ENCODE measurements around the gene METTL27.
A peak's percentile ranks its signal among the peaks of the same experiment; 100 is the strongest.
"Not testable (repeated sequence)": the region's sequence is repeated elsewhere in the genome, so short reads cannot be mapped to it uniquely, and the experiment has no call there.

Gene METTL27

DNA sequence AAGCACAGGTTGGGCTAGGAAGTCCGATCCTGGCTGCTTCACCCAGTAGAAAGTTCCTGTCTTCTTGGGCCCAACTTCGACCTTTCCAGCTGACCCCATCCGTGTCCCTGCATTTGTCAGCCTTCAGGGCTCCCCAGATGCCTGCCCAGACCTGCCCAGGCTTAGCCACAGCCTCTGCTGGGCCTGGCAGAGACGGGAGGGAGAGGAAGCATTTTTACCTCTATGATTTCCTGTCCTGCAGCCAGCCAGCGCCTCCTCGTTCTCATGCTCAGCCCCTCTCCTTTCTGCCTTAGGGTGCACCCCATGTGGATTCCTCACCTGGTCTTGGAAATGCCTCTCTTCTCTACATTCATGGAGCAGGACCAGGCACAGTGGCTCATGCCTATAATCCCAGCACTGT lies 3.7 kb downstream of the METTL27 start:
- no peak for DNase-seq (ENCODE audit: low spot score)

DNA sequence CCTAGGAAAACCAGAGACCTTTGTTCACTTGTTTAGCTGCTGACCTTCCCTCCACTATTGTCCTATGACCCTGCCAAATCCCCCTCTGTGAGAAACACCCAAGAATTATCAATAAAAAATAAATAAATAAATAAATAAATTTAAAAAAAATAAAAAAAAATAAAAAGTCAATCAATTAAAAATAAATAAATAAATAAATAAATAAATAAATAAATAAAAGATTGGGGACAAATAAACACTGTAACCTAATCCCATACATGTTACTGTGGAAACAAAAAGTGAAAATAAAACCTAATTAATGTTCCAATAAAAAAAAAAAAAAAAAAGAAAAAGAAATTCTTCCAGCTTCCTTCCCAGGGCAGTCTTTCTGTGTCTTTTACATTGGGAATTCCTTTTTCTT lies 5.1 kb downstream of the METTL27 start:
- DNase-seq (ENCODE audit: low spot score), result not testable (repeated sequence)

DNA sequence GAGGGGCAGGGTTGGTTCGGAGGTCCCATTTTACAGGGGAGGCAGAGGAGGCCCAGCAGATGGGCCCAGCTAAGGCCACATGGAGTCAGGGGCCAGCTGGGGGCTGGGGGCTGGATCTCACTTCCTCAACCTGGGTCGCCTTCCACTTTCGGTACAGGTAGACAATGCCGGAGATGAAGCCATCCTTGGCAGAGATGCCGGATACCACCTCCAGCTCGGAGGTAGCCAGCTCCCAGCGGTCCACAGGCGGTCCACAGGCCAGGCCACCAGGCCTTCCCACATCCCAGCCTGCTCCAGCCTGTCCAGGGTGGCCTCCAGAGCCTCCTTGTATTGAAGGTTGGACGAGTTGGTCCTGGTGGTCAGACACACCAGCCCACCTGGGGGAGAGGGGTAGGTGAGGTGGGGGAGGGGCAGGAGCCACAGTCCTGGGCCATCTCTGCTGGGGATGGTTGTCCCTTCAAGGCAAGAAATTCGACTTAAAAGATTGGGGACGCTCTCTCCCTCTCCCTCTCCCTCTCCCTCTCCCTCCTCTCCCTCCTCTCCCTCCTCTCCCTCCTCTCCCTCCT lies 7.6 kb downstream of the METTL27 start:
- no peak for DNase-seq (ENCODE audit: low spot score)

DNA sequence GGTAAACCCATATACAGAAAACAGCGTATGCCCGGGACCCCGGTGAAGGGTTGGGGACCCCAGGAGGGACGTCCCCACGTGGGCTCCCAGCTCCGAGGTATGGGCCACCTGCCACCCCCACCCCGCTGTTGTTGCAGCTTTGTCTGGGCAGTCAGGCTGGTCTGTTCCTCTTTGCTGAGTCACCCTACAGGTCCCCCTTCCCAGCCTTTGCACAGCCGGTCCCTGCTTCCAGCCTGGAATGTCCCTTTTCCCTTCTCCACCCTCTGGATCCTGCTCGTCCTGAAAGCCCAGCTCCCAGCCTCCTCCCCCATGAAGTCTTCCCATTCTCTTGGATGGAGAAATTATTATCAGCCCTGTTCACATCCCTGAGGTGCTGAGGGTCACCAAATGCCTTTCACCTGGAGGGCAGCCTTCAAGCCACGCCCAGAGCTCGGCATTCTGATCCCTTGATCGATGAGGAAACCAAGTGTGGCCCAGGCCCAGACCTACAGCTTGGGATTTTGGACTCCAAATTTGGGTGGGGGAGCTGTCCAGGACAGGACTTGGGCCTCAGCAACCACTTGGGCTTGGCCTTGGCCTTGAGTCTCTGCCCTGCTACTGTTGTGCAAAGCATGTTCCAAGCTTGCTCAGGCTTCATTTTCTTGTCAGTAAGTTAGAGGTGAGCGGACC lies 8.9 kb downstream of the METTL27 start:
- DNase-seq (ENCODE audit: low spot score), result no peak

DNA sequence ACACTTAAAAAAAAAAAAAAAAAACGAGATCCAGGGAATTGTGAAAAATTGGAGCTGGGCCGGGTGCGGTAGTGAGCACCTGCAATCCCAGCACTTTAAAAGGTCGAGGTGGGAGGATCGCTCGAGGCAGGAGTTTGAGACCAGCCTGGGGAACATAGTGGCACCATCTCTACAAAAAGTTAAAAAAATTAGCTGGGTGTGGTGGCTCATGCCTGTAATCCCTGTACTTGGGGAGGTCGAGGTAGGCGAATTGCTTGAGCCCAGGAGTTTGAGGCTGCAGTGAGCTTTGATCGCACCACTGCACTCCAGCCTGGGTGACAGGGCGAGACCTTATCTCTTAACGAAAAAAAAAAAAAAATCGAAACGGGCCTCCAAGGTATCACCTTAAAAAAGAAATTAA lies 9.5 kb downstream of the METTL27 start:
- DNase-seq (ENCODE audit: low spot score), result no peak

DNA sequence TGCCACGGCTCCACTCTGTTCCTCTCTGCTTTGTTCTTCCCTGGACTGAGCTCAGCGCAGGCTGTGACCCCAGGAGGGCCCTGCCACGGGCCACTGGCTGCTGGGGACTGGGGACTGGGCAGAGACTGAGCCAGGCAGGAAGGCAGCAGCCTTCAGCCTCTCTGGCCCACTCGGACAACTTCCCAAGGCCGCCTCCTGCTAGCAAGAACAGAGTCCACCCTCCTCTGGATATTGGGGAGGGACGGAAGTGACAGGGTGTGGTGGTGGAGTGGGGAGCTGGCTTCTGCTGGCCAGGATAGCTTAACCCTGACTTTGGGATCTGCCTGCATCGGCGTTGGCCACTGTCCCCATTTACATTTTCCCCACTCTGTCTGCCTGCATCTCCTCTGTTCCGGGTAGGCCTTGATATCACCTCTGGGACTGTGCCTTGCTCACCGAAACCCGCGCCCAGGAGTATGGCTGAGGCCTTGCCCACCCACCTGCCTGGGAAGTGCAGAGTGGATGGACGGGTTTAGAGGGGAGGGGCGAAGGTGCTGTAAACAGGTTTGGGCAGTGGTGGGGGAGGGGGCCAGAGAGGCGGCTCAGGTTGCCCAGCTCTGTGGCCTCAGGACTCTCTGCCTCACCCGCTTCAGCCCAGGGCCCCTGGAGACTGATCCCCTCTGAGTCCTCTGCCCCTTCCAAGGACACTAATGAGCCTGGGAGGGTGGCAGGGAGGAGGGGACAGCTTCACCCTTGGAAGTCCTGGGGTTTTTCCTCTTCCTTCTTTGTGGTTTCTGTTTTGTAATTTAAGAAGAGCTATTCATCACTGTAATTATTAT lies 10.3 kb downstream of the METTL27 start:
- no peak for DNase-seq (ENCODE audit: low spot score)

DNA sequence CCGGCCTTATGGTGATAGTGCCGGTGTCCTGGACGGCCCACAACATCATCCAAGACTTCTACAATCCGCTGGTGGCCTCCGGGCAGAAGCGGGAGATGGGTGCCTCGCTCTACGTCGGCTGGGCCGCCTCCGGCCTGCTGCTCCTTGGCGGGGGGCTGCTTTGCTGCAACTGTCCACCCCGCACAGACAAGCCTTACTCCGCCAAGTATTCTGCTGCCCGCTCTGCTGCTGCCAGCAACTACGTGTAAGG lies 10.8 kb downstream of the METTL27 start:
- DNase-seq (ENCODE audit: low spot score), result no peak

DNA sequence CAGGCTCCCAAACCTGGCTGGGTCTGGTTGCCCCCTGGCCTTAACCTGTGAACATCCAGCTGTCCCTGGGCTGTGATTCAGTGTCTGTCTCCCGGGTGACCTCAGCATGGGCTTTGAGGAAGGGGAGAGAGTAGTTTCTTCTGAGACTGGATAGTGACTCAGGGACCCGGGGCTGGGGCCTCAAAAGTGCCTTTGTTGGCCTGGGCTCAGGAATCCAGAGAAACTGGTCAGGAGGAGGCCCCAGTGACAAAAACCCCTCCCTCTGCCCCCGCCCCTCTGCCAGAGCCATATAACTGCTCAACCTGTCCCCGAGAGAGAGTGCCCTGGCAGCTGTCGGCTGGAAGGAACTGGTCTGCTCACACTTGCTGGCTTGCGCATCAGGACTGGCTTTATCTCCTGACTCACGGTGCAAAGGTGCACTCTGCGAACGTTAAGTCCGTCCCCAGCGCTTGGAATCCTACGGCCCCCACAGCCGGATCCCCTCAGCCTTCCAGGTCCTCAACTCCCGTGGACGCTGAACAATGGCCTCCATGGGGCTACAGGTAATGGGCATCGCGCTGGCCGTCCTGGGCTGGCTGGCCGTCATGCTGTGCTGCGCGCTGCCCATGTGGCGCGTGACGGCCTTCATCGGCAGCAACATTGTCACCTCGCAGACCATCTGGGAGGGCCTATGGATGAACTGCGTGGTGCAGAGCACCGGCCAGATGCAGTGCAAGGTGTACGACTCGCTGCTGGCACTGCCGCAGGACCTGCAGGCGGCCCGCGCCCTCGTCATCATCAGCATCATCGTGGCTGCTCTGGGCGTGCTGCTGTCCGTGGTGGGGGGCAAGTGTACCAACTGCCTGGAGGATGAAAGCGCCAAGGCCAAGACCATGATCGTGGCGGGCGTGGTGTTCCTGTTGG lies 11.4 kb downstream of the METTL27 start, which contains the start of gene CLDN4:
Gene CLDN4 (plus strand): TSS at position 316 of the 903 bp plus-strand sequence. CDS start 206 bp downstream, at position 522.
- no peak for DNase-seq (ENCODE audit: low spot score)

DNA sequence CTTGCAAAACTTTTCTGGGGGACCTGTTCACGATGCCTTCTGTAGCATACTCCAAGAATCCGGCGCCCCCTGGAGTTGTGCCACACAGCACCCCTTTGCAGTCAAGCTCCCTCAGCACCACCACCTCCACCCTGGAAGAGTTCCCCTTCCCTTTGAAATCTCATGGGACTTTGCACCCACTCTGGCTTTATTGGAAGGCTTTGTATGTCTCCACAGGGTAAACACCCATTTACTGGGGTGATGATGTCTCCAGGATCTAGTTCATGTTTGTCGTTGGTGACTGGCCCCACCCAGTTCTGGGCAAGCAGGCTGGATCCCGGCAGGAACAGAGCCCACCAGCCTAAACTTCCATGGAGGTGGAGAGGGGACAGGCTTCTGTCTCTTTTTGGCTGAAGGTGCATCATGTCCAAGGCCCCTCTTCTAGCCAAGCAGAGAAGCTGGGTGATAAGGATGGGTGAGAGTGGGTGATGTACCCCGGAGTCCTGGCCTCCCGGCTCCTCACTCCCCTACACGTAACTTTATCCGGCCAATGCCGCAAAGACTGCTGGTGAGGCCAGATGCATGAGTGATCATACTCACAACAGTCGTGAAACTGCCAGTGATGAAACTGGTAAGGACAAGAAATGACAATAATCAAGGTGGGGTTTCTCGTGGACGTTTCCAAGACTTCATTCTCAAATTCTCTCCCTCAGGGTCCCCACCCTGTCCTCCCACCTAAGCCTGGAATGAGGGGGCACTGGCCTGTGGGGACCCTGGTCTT lies 12.2 kb downstream of the METTL27 start:
- DNase-seq (ENCODE audit: low spot score), result no peak

DNA sequence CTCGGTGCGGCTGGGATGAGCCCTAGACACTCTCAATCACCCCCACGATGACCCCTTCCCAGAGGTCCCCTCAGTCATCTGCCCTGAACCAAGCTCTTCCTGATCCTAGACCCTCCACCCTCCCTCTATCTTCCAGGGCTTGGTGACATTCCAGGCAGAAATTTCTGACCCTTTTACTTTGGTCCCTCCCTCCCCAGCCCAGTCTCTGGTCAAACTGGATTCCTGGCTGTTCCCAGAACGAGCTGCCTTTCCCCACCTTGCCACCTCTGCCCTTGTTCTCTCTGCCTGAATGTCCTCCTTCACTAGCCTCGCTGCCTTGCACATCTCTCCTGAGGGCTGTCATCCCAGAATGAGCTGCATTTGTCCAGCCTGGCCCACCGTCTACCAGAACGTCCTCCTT lies 12.8 kb downstream of the METTL27 start:
- DNase-seq (ENCODE audit: low spot score), result no peak

DNA sequence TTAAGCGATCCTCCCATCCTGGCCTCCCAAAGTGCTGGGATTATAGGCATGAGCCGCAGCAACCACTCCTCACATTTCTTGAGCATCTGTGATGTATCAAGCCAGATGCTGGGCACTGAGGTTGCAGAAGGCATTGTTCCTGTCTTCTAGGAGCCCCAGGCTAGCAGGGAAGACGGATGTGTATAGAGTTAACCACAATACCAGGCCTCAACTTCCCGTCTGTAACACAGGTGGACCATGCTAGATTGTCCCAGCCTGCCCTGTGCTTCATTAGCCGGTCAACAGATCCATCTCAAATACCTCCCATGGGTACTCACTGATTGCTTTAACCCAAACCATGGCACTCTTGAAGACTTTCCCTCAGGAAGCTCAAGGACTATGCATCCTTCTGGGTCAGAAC lies 13.3 kb downstream of the METTL27 start:
- DNase-seq (ENCODE audit: low spot score), result no peak

DNA sequence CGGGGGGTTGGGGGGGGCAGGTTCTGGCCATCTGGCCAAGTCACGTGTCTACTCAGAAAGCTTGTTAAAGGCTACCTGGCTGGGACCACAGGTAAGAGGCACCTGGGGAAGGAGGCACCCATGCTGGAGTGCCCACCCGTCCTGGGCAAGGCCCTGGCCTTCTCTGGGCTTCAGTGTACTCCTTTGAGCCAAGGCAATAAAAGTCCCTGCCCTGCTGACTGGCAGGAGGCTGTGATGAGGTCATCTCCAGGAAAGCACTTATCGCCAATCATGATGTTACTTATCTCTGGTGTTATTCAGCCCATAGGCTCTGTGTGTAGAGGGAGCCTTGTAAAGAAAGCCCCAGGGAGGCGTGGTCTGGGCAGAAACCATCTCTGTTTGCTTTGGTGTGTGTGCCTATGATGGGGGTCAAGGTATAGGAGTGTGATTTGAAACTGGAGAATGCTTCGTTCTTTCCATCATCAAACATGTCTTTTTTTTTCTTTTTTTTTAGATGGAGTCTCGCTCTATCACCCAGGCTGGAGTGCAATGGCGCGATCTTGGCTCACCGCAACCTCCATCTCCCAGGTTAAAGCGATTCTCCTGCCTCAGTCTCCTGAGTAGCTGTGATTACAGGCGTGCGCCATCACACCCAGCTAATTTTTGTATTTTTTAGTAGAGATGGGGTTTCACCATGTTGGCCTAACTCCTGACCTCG lies 14.1 kb downstream of the METTL27 start:
- peak; percentile 70 for DNase-seq (ENCODE audit: low spot score)

DNA sequence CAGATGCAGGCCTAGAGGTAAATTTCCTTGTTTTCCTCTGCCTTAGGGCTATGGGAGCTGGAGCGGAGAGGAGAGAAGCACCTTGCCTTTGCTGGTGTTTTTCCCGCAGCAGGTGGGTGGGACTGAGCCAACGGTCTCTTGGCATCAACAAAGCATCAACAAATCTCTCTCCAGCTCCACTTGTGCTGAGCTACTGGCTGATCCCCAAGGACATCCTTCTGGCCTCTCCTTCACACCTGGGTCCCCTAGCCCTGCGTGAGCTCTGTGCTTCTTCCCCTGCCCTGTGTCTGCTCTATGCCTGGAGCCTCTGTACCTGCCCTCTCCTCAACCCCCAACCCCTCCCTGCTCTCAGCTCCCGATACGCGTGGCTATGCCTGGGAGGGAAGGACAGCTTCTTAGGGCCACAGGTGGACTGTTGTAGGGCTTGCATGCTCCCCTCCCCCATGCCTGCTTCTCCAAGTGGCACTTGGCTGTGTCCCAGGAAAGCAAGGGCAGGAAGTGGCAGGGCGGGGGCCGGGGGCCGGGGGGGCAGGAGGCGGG lies 14.7 kb downstream of the METTL27 start:
- DNase-seq (ENCODE audit: low spot score), result peak; percentile 93

DNA sequence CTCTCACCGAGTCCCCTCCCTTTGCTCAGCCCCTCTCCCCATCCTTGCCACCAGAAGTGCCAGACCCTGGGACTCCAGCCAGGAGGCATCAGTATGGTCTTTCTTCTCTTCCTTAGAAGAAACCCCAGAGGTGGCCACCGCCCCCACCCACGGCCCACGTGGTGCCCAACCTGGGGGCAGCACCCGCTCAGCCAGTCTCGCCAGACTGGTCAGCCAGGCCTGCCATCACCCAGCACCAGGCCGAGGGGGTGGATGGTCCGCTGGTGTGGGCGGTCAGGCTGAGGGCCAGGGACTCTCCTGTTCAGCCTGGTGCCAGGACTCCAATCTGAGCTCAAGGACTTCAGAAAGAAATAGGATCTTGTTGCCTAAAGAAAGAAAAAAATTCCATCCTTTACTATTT lies 17.3 kb downstream of the METTL27 start:
- no peak for DNase-seq (ENCODE audit: low spot score)

DNA sequence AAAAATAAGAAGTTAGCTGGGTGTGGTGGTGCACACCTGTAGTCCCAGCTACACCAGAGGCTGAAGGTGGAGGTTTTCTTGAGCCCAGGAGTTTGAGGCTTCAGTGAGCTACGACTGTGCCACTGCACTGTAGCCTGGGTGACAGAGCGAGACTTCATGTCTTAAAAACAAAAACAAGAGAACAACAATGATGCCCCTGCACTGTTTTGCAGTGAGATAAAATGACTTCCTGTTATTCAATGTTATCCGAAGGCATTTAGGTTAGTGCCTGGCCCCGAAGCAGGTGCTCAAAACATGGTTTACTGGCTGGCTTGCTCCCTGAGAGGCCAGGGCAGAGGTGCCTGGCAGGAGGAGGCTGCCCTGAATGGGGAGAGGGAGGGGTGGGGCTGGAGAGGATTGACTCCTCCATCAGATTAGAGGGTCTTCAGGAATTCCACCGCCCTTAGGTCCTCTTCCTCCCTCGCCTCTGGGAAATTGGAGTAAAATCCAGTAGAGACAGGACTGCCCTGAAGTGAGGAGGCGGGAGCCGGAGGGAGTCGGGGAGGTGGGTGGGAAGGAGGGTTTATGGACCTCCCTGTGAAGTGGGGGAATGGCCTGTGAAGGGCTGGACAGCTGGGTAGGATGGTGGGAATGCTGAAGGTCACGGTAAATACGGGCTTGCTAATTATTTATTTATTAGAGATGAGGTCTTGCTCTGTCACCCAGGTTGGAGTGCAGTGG lies 18.3 kb downstream of the METTL27 start:
- no peak for DNase-seq (ENCODE audit: low spot score)

DNA sequence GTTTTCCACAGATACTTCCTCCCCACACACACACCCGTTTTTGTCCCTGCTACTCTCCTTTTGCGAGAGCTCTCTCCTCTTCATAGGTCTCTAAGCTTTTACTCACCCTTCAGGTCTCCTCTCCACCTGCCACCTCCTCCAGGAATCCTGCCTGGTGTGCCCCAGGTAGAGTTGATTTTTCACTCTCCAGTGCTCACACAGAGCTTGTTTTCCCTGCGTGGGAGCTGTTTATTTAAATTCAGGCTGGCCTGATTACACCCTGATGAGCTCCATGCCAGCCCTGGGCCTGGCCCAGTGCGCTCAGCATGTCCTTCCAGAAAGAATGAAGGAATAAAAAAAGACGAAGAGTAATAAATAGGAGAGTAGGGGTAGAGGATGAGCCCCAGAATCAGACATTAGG lies 19.1 kb downstream of the METTL27 start:
- peak; percentile 45 for DNase-seq (ENCODE audit: low spot score)

DNA sequence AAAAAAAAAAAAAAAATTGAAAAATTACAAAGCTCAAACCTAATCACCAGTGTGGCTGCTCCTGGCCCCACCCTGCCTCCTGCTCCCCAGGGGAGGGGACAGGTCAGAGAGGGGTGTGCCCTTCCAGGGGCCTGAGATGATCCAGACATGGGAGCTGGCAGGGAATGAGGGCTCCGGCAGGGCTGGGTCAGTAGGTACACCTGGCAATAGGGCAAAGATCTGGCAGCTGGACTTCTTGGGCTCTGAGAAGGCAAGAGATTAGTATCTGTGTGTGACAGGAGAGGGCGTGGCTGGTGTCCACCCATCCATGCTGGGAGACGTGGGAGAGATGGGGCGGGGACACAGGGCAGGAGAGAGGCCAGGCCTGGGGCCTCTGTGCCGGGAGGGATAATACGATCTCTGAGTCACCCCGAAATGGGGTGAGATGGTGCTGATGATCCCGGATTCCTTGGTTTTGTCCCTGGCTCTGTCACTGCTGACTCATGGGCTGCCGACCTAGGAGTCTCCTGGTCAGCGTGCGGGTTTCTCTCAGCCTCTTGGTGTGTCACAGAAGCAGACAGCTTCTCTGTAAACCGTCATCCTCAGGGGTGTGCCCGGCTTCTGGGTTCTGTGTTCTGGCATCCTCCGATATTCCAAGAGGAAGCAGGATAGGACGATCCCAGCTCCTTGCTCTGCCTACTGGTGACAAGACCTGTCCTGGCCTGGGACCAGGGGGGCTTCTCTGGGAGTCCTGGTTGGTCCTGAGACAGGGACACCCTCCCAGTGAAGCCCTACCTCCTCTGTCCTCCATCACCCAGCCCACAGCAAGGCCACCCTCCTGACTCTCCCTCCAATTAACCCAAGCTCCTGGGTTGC lies 19.8 kb downstream of the METTL27 start:
- DNase-seq (ENCODE audit: low spot score), result peak; percentile 36

DNA sequence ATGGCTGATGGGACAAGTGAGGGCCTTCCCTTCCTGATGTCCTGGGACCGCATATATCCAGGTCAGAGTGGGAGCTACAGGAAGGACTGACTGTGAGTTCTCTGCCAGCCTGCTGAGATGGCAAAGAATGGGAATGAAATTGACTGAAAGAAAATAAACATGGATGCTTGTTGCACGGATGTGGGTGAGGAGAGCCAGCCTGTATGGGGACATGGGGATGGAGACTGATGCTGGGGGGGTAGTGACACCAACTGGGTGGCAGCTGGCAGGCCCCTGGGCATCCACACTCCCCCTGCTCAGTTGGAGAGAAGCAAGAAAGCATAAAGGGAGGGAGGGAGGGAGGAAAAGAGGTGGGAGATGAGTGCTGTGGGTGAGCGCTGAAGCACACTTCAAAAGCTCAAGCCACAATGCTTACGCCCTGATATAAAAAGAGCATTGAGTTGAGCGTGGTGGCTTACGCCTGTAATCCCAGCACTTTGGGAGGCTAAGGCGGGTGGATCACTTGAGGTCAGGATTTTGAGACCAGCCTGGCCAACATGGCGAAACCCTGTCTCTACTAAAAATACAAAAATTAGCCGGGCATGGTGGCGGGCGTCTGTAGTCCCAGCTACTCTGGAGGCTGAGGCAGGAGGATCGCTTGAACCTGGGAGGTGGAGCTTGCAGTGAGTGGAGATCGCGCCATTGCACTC lies 20.6 kb downstream of the METTL27 start:
- not testable (repeated sequence) for DNase-seq (ENCODE audit: low spot score)

DNA sequence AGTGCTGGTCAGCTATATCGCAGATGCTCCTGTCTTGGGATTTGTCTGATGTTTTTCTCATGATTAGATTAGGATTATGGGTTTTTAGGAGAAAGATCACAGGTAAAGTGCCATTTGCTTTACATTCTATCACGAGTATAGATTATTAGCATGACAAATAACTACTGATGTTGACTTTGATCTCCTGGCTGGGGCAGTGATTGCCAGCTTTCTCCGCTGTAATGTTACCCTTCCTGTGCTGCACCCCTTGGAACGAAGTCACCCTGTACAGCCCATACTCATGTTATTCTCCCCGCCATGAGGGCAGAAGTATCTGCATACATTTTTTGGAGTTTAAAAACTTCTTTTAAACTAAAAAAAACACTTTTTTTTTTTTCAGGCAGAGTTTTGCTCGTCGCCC lies 22.3 kb downstream of the METTL27 start:
- no peak for DNase-seq (ENCODE audit: low spot score)

All from cerebellar cortex (tissue), 1 donor.